Neutrophil (primary cell): Measurements from ENCODE around the gene IRF2BP2.

Source experiments
- H3K27ac ChIP-seq: fragments of 200-600 bp; sonication (generic); 2 replicates; pipeline ENCODE4 v1.5.1; 2016; ENCODE audit warnings: mild to moderate bottlenecking, moderate library complexity
- H3K27me3 ChIP-seq: fragments of 200-600 bp; sonication (generic); 2 replicates; pipeline ENCODE4 v1.6.0; 2016; ENCODE audit warnings: mild to moderate bottlenecking
- H3K36me3 ChIP-seq: fragments of 200-600 bp; sonication (generic); 2 replicates; pipeline ENCODE4 v1.5.1; 2017
- H3K4me1 ChIP-seq, 2 experiments: fragments of 200-600 bp in 1 of 2; sonication (generic) in 1 of 2; 1 replicate in 1 of 2; 2 replicates in 1 of 2; pipeline versions ENCODE4 v1.5.1 to v1.6.1; 2013 to 2016; ENCODE audit warnings: low read depth in 1 of 2, low read length in 1 of 2, mild to moderate bottlenecking in 1 of 2, moderate library complexity in 1 of 2; ENCODE audit not compliant: control insufficient read depth in 1 of 2, insufficient read depth in 1 of 2
- H3K4me3 ChIP-seq, 2 experiments: fragments of 200-600 bp in 1 of 2; sonication (generic) in 1 of 2; 1 replicate in 1 of 2; 2 replicates in 1 of 2; pipeline ENCODE4 v1.5.1; 2013 to 2016; ENCODE audit warnings: low read depth in 1 of 2, low read length in 1 of 2, mild to moderate bottlenecking in 1 of 2, moderate library complexity in 1 of 2
- H3K9me3 ChIP-seq: fragments of 200-600 bp; sonication (generic); 2 replicates; pipeline ENCODE4 v1.5.1; 2016
- TF ChIP-seq, protein P1 (sequence below): fragments of 200-600 bp; sonication (generic); IDR thresholded peaks from 2 replicates; pipeline ENCODE4 v1.5.1; 2016; ENCODE audit warnings: antibody characterized with exemption

The IRF2BP2 gene

DNA sequence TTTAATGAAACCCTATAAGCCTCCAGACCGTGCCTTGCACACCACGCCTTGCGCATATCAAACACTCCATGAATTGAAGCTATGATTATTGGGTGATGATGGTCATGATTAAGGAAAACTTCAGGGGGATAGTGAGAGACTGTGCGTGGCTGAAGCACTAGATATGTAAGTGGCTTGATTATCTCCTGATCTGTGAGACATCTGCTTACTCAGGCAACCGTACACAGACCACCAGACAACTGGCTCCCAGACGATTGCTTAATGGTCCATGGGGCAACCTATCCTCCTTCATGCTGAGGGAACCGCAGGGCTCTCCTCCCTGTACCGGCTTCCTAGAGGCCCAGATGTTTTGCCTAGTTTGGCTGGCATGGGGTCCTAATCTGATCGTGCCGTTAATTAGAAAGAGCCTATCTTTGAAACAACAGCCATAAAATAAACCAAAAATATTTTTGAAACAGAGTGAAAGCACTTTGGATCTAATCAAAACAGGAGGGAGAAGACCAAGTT lies 51.6 kb downstream of the IRF2BP2 start:
- Histone ChIP-seq H3K4me1 (no peaks in the 10 kb centered on the region), H3K4me3 (no peak overlapping the region), H3K27me3 (no peaks in the 10 kb centered on the region), H3K36me3 (no peaks in the 10 kb centered on the region), H3K27ac (no peak overlapping the region), H3K9me3 (no peaks in the 10 kb centered on the region)
- TF ChIP-seq, protein P1, sequence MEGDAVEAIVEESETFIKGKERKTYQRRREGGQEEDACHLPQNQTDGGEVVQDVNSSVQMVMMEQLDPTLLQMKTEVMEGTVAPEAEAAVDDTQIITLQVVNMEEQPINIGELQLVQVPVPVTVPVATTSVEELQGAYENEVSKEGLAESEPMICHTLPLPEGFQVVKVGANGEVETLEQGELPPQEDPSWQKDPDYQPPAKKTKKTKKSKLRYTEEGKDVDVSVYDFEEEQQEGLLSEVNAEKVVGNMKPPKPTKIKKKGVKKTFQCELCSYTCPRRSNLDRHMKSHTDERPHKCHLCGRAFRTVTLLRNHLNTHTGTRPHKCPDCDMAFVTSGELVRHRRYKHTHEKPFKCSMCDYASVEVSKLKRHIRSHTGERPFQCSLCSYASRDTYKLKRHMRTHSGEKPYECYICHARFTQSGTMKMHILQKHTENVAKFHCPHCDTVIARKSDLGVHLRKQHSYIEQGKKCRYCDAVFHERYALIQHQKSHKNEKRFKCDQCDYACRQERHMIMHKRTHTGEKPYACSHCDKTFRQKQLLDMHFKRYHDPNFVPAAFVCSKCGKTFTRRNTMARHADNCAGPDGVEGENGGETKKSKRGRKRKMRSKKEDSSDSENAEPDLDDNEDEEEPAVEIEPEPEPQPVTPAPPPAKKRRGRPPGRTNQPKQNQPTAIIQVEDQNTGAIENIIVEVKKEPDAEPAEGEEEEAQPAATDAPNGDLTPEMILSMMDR: no peak

DNA sequence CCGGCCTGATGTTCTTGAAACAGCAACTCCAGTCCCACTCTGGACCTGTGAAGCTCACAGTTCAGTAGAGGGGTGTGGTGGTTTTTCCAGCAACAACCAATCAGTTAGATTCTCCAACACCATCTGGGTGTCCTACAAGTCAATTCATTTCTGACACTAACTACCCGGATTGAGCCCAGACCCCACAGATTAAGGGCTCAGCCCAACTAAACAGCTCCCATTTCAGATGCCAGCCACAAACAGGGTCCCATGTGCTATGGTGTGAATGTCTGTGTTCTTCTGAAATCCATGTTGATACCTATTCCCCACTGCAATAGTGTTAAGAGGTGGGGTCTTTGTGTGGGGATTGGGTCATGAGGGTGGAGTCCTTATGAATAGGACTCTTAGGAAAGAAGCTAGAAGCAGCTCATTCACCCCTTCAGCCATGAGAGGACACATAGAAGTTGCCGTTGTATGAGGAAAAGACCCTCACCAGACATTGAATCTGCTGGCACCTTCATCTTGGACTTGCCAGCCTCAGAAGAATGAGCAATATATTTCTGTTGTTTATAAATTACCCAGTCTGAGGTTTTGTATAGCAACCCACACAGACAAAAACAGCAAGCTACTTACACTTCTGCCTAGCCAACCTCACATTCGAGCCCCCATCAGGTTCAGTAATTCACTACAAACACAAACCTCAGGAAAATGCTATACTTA lies 53.6 kb downstream of the IRF2BP2 start:
- Histone ChIP-seq H3K4me1 (no peaks in the 10 kb centered on the region), H3K36me3 (no peaks in the 10 kb centered on the region), H3K9me3 (no peaks in the 10 kb centered on the region), H3K27ac (no peak overlapping the region), H3K27me3 (no peaks in the 10 kb centered on the region), H3K4me3 (no peak overlapping the region)
- TF ChIP-seq, protein P1: no peak

DNA sequence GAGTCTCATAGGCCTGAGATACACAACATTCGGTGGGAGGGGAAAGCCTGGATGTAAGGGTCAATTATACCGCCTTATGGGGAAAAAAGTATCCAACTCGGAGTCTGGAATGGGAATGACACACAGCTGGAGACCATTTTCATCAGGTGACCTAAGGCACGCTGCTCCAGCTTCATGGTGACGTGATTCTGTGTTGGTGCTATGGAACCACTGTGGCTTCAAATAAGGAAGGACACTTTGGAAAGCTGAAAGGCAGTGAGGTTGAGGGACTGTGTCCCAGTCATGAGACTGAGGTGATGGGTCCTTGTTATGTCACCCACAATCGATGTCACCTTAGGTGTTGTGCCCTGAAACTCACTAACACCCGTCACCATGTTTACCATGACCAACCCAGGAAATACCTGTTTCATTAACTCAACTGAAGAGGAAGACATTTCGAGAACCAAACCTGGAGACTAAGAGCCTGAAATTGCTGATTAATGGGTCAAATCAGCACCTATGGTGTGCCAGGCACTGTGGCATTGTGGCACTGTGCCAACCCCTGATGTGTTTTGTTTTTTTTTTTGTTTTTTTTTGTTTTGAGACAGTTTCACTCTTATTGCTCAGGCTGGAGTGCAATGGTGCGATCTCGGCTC lies 54.5 kb downstream of the IRF2BP2 start:
- Histone ChIP-seq H3K9me3 (no peaks in the 10 kb centered on the region), H3K4me3 (no peak overlapping the region), H3K4me1 (no peaks in the 10 kb centered on the region), H3K27ac (no peak overlapping the region), H3K36me3 (no peaks in the 10 kb centered on the region), H3K27me3 (no peaks in the 10 kb centered on the region)
- TF ChIP-seq, protein P1: no peak

DNA sequence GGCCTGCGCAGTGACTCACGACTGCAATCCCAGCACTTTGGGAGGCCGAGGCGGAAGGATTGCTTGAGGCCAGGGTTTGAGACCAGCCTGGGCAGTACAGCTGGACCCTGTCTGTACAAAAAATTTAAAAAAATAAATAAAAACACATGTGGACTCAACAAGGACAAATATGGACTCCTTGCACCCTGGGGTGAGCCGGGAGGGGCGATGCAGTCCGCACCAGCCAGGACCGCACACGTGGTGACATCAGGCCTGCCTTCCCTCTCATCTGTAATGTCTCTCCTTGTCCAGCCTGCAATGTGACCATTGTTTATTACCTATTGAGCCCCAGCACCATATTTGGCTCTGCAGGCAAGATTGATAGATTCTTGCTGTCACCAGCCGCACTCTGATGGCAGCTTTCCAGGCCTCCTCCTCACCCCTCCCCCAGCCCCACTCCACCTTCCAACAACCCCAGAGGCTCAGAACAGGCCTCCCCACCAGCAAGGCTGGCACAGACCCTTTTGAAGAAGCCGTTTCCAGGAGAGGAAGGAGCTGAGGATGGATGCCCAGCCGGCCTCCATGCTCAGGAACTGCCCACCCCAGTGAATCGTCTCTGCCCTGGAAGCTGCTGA lies 55.2 kb downstream of the IRF2BP2 start:
- H3K27me3 ChIP-seq: no peaks in the 10 kb centered on the region
- H3K27ac ChIP-seq: no peak overlapping the region
- TF ChIP-seq, protein P1: no peak
- H3K4me3 ChIP-seq: no peak overlapping the region
- H3K4me1 ChIP-seq: no peaks in the 10 kb centered on the region
- no peaks in the 10 kb centered on the region for H3K9me3 ChIP-seq
- no peaks in the 10 kb centered on the region for H3K36me3 ChIP-seq
